Measurements from ENCODE around the gene ACVR1B.

ACVR1B gene

GRCh38 chr12:52003591-52003990 is 52.1 kb downstream of the ACVR1B start:
- peaks cover 40% of the 10 kb centered on the region for H3K27me3 ChIP-seq (ENCODE audit: control insufficient read depth, insufficient read depth, low read length)
- peaks cover 4% of the 10 kb centered on the region for H3K36me3 ChIP-seq (ENCODE audit: control insufficient read depth, insufficient read depth, low read length)
- no peak overlapping the region for H3K9ac ChIP-seq (ENCODE audit: low read depth, low read length)
- H3K4me3 ChIP-seq (ENCODE audit: low read depth, low read length) = no peak overlapping the region
- H3K9me3 ChIP-seq (ENCODE audit: control insufficient read depth, insufficient read depth, low read length) = no peaks in the 10 kb centered on the region
- peaks cover 11% of the 10 kb centered on the region for H3K4me1 ChIP-seq (ENCODE audit: control insufficient read depth, insufficient read depth, low read length)

- Histone ChIP-seq H3K36me3 (ENCODE audit: control insufficient read depth, insufficient read depth, low read length) (peaks cover 4% of the 10 kb centered on the region), H3K4me1 (ENCODE audit: control insufficient read depth, insufficient read depth, low read length) (peaks cover 11% of the 10 kb centered on the region), H3K4me3 (ENCODE audit: low read depth, low read length) (no peak overlapping the region), H3K27me3 (ENCODE audit: control insufficient read depth, insufficient read depth, low read length) (peaks cover 46% of the 10 kb centered on the region), H3K9ac (ENCODE audit: low read depth, low read length) (no peak overlapping the region), H3K9me3 (ENCODE audit: control insufficient read depth, insufficient read depth, low read length) (no peaks in the 10 kb centered on the region)
These were observed 52.6 kb downstream of the ACVR1B start for GRCh38 chr12:52004042-52004648.

GRCh38 chr12:52005218-52005902 is 53.9 kb downstream of the ACVR1B start:
- Histone ChIP-seq H3K9ac (ENCODE audit: low read depth, low read length) (no peak overlapping the region), H3K4me3 (ENCODE audit: low read depth, low read length) (peak overlapping the region; percentile 42), H3K9me3 (ENCODE audit: control insufficient read depth, insufficient read depth, low read length) (no peaks in the 10 kb centered on the region), H3K27me3 (ENCODE audit: control insufficient read depth, insufficient read depth, low read length) (peaks cover 53% of the 10 kb centered on the region), H3K36me3 (ENCODE audit: control insufficient read depth, insufficient read depth, low read length) (peaks cover 4% of the 10 kb centered on the region), H3K4me1 (ENCODE audit: control insufficient read depth, insufficient read depth, low read length) (peaks cover 16% of the 10 kb centered on the region)

- Histone ChIP-seq H3K27me3 (ENCODE audit: control insufficient read depth, insufficient read depth, low read length) (peaks cover 58% of the 10 kb centered on the region), H3K4me3 (ENCODE audit: low read depth, low read length) (peak overlapping the region; percentile 42), H3K9ac (ENCODE audit: low read depth, low read length) (no peak overlapping the region)
These were observed 54.6 kb downstream of the ACVR1B start for GRCh38 chr12:52005903-52006703.

GRCh38 chr12:52006726-52007157 is 55.2 kb downstream of the ACVR1B start, which contains the start of gene TAMALIN:
Gene TAMALIN, plus strand, starts transcription at chr12:52006946. Its CDS starts 74 bp downstream, at chr12:52007020.
- Histone ChIP-seq H3K4me1 (ENCODE audit: control insufficient read depth, insufficient read depth, low read length) (peaks cover 24% of the 10 kb centered on the region), H3K9me3 (ENCODE audit: control insufficient read depth, insufficient read depth, low read length) (no peaks in the 10 kb centered on the region), H3K27me3 (ENCODE audit: control insufficient read depth, insufficient read depth, low read length) (peaks cover 60% of the 10 kb centered on the region), H3K9ac (ENCODE audit: low read depth, low read length) (no peak within 1 kb of the TSS), H3K36me3 (ENCODE audit: control insufficient read depth, insufficient read depth, low read length) (no peaks in the 10 kb centered on the region), H3K4me3 (ENCODE audit: low read depth, low read length) (peak within 1 kb of the TSS; percentile 50)

More at GRCh38 chr12:52005903-52006703, 54.6 kb downstream of the ACVR1B start:
- no peaks in the 10 kb centered on the region for H3K36me3 ChIP-seq (ENCODE audit: control insufficient read depth, insufficient read depth, low read length)
- H3K9me3 ChIP-seq (ENCODE audit: control insufficient read depth, insufficient read depth, low read length) = no peaks in the 10 kb centered on the region
- H3K4me1 ChIP-seq (ENCODE audit: control insufficient read depth, insufficient read depth, low read length) = peaks cover 24% of the 10 kb centered on the region

GRCh38 chr12:52007158-52007921 is 55.8 kb downstream of the ACVR1B start:
- peaks cover 24% of the 10 kb centered on the region for H3K4me1 ChIP-seq (ENCODE audit: control insufficient read depth, insufficient read depth, low read length)
- H3K27me3 ChIP-seq (ENCODE audit: control insufficient read depth, insufficient read depth, low read length) = peaks cover 60% of the 10 kb centered on the region
- H3K9ac ChIP-seq (ENCODE audit: low read depth, low read length) = no peak overlapping the region
- peak overlapping the region; percentile 50 for H3K4me3 ChIP-seq (ENCODE audit: low read depth, low read length)
- H3K36me3 ChIP-seq (ENCODE audit: control insufficient read depth, insufficient read depth, low read length) = no peaks in the 10 kb centered on the region
- H3K9me3 ChIP-seq (ENCODE audit: control insufficient read depth, insufficient read depth, low read length) = no peaks in the 10 kb centered on the region

GRCh38 chr12:52007982-52008510 is 56.5 kb downstream of the ACVR1B start:
- H3K27me3 ChIP-seq (ENCODE audit: control insufficient read depth, insufficient read depth, low read length) = peaks cover 64% of the 10 kb centered on the region
- no peaks in the 10 kb centered on the region for H3K9me3 ChIP-seq (ENCODE audit: control insufficient read depth, insufficient read depth, low read length)
- H3K9ac ChIP-seq (ENCODE audit: low read depth, low read length) = no peak overlapping the region
- H3K4me1 ChIP-seq (ENCODE audit: control insufficient read depth, insufficient read depth, low read length) = peaks cover 24% of the 10 kb centered on the region
- peak overlapping the region; percentile 8 for H3K4me3 ChIP-seq (ENCODE audit: low read depth, low read length)
- no peaks in the 10 kb centered on the region for H3K36me3 ChIP-seq (ENCODE audit: control insufficient read depth, insufficient read depth, low read length)

- no peaks in the 10 kb centered on the region for H3K36me3 ChIP-seq (ENCODE audit: control insufficient read depth, insufficient read depth, low read length)
- no peak overlapping the region for H3K9ac ChIP-seq (ENCODE audit: low read depth, low read length)
- H3K4me3 ChIP-seq (ENCODE audit: low read depth, low read length) = no peak overlapping the region
- peaks cover 74% of the 10 kb centered on the region for H3K27me3 ChIP-seq (ENCODE audit: control insufficient read depth, insufficient read depth, low read length)
- H3K9me3 ChIP-seq (ENCODE audit: control insufficient read depth, insufficient read depth, low read length) = no peaks in the 10 kb centered on the region
- H3K4me1 ChIP-seq (ENCODE audit: control insufficient read depth, insufficient read depth, low read length) = peaks cover 22% of the 10 kb centered on the region
These were observed 57.7 kb downstream of the ACVR1B start for GRCh38 chr12:52009081-52009751.

- Histone ChIP-seq H3K36me3 (ENCODE audit: control insufficient read depth, insufficient read depth, low read length) (no peaks in the 10 kb centered on the region), H3K4me3 (ENCODE audit: low read depth, low read length) (peak overlapping the region; percentile 8), H3K9me3 (ENCODE audit: control insufficient read depth, insufficient read depth, low read length) (no peaks in the 10 kb centered on the region), H3K9ac (ENCODE audit: low read depth, low read length) (peak overlapping the region; percentile 37), H3K27me3 (ENCODE audit: control insufficient read depth, insufficient read depth, low read length) (peaks cover 68% of the 10 kb centered on the region), H3K4me1 (ENCODE audit: control insufficient read depth, insufficient read depth, low read length) (peaks cover 20% of the 10 kb centered on the region)
These were observed 58.7 kb downstream of the ACVR1B start for GRCh38 chr12:52010152-52010622.

GRCh38 chr12:52010692-52011601 is 59.4 kb downstream of the ACVR1B start:
- H3K36me3 ChIP-seq (ENCODE audit: control insufficient read depth, insufficient read depth, low read length) = no peaks in the 10 kb centered on the region
- H3K4me1 ChIP-seq (ENCODE audit: control insufficient read depth, insufficient read depth, low read length) = peaks cover 17% of the 10 kb centered on the region
- peak overlapping the region; percentile 37 for H3K9ac ChIP-seq (ENCODE audit: low read depth, low read length)
- H3K27me3 ChIP-seq (ENCODE audit: control insufficient read depth, insufficient read depth, low read length) = peaks cover 68% of the 10 kb centered on the region
- peak overlapping the region; percentile 8 for H3K4me3 ChIP-seq (ENCODE audit: low read depth, low read length)
- no peaks in the 10 kb centered on the region for H3K9me3 ChIP-seq (ENCODE audit: control insufficient read depth, insufficient read depth, low read length)

Data from iPS-15b (cell line).